OCI-LY7 (cell line): Measurements from ENCODE around the gene RPP25. TPM values are rescaled to one million over a fixed set of nuclear protein-coding genes. Genes with fewer than 3 reads are reported as not detected.

ENCODE experiments used
- BruUV-seq: library from RNA; stranded (reverse); fragments of 400-500 nt; replicated peaks from 2 replicates; lab custom pipeline; 2021; lab: Mats Ljungman, UMichigan
- CTCF ChIA-PET: fragments of 300-600 bp; sonication (Branson Sonifier 250); formaldehyde crosslinking; loops from one replicate; lab custom pipeline; 2022; ENCODE audit warnings: antibody characterized with exemption; ENCODE audit not compliant: unreplicated experiment; lab: Charles Lee
- POLR2A ChIA-PET: fragments of 300-600 bp; sonication (Branson Sonifier 250); formaldehyde crosslinking; loops from one replicate; lab custom pipeline; 2022; ENCODE audit warnings: antibody characterized with exemption; lab: Charles Lee
- DNase-seq: peaks from one replicate; pipeline ENCODE4 v3.0.0-alpha.2; 2015; ENCODE audit warnings: low spot score
- H2AFZ ChIP-seq: fragments of 200-600 bp; sonication (generic), shearing (Covaris generic); 2 replicates; pipeline ENCODE4 v1.6.1; 2014; ENCODE audit warnings: mild to moderate bottlenecking, antibody characterized with exemption, low read length, moderate library complexity
- H3K27ac ChIP-seq: fragments of 200-600 bp; sonication (generic); 2 replicates; pipeline ENCODE4 v1.5.1; 2014; ENCODE audit warnings: mixed run types, low read depth, mild to moderate bottlenecking, moderate library complexity, low read length, inconsistent platforms; ENCODE audit not compliant: poor library complexity, severe bottlenecking
- H3K36me3 ChIP-seq: fragments of 200-600 bp; sonication (generic); 2 replicates; pipeline ENCODE4 v1.6.1; 2014; ENCODE audit warnings: mild to moderate bottlenecking, antibody characterized with exemption, low read length, moderate library complexity, mixed read lengths; ENCODE audit not compliant: insufficient read depth
- H3K4me1 ChIP-seq: fragments of 200-600 bp; sonication (generic); 2 replicates; pipeline ENCODE4 v1.5.1; 2014; ENCODE audit warnings: mild to moderate bottlenecking, low read length; ENCODE audit not compliant: insufficient read depth, poor library complexity, severe bottlenecking
- H3K4me2 ChIP-seq: fragments of 200-600 bp; sonication (generic); 2 replicates; pipeline ENCODE4 v1.6.1; 2014; ENCODE audit warnings: mild to moderate bottlenecking, low read length
- H3K4me3 ChIP-seq: fragments of 200-600 bp; sonication (generic); 2 replicates; pipeline ENCODE4 v1.5.1; 2014; ENCODE audit warnings: mild to moderate bottlenecking, low read depth, low read length; ENCODE audit not compliant: poor library complexity, severe bottlenecking
- H3K79me2 ChIP-seq: fragments of 200-600 bp; sonication (generic); 2 replicates; pipeline ENCODE4 v1.6.1; 2016; ENCODE audit warnings: low read depth, mild to moderate bottlenecking, low read length, moderate library complexity, mixed read lengths; ENCODE audit not compliant: insufficient read depth
- H3K9me2 ChIP-seq: fragments of 200-600 bp; sonication (generic); 2 replicates; pipeline ENCODE4 v1.6.1; 2016; ENCODE audit warnings: mild to moderate bottlenecking, low read length, mixed read lengths; ENCODE audit not compliant: insufficient read depth
- H3K9me3 ChIP-seq: fragments of 200-600 bp; sonication (generic); 2 replicates; pipeline ENCODE4 v1.6.1; 2014; ENCODE audit warnings: mild to moderate bottlenecking, mixed run types, low read length, mixed read lengths
- H4K20me1 ChIP-seq: fragments of 200-600 bp; sonication (generic); 2 replicates; pipeline ENCODE4 v1.6.1; 2014; ENCODE audit warnings: mild to moderate bottlenecking, antibody characterized with exemption, low read length, moderate library complexity, mixed read lengths; ENCODE audit not compliant: insufficient read depth
- EZH2phosphoT487 ChIP-seq: fragments of 200-600 bp; sonication (generic); IDR thresholded peaks from 2 replicates; pipeline ENCODE4 v1.6.1; 2018; ENCODE audit warnings: low read depth, borderline replicate concordance, mild to moderate bottlenecking, mixed run types, antibody characterized with exemption, low read length, moderate library complexity, mixed read lengths
- intact Hi-C: fragments of 100-400 bp; cut with micrococcal nuclease; formaldehyde crosslinking; loops from one replicate; pipeline ENCODE4 v1.10.0; 2022; ENCODE audit not compliant: unreplicated experiment
- total RNA-seq, 2 experiments: library from RNA; depleted of rRNA in 1 of 2; stranded (reverse); fragments of >200 nt in 1 of 2; shearing (Covaris generic) in 1 of 2; gene quantifications; 2 replicates each; pipeline ENCODE4 v1.2.3, GENCODE V29; 2014 to 2022
- TF ChIP-seq, protein P1 (sequence below): fragments of 200-600 bp; sonication (generic); conservative IDR thresholded peaks from 2 replicates; pipeline ENCODE4 v1.5.1; 2014; ENCODE audit warnings: mild to moderate bottlenecking, antibody characterized with exemption, low read length, moderate library complexity, mixed read lengths

Gene RPP25
- total RNA-seq, 2 experiments from 2014 or later = 1.8 to 3.0 TPM

DNA sequence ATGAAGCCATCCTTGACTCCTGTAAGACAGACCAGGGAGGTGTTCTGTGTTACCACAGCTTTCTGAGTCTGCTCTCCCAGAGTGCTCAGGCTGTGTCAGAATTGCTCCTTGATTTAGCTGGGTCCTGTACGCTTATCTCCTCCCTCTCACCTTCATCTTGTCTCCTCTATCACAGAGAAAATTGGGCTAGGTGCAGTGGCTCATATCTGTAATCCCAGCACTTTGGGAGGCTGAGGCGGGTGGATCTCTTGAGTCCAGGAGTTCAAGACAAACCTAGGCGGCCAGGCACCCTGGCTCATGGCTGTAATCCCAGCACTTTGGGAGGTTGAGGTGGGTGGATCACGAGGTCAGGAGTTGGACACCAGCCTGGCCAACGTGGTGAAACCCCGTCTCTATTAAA lies 44.7 kb upstream of the RPP25 start:
- no peaks in the 10 kb centered on the region for H3K9me3 ChIP-seq
- no peak overlapping the region for H3K4me3 ChIP-seq
- no TSS peak for BruUV-seq
- no peak for TF ChIP-seq EZH2phosphoT487
- TF ChIP-seq, protein P1, sequence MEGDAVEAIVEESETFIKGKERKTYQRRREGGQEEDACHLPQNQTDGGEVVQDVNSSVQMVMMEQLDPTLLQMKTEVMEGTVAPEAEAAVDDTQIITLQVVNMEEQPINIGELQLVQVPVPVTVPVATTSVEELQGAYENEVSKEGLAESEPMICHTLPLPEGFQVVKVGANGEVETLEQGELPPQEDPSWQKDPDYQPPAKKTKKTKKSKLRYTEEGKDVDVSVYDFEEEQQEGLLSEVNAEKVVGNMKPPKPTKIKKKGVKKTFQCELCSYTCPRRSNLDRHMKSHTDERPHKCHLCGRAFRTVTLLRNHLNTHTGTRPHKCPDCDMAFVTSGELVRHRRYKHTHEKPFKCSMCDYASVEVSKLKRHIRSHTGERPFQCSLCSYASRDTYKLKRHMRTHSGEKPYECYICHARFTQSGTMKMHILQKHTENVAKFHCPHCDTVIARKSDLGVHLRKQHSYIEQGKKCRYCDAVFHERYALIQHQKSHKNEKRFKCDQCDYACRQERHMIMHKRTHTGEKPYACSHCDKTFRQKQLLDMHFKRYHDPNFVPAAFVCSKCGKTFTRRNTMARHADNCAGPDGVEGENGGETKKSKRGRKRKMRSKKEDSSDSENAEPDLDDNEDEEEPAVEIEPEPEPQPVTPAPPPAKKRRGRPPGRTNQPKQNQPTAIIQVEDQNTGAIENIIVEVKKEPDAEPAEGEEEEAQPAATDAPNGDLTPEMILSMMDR = no peak
- no peaks in the 10 kb centered on the region for H4K20me1 ChIP-seq
- H3K27ac ChIP-seq = no peak overlapping the region
- peaks cover 32% of the 10 kb centered on the region for H3K4me1 ChIP-seq
- no peak overlapping the region for H3K4me2 ChIP-seq
- no peak for DNase-seq
- CTCF ChIA-PET = no interaction called here
- intact Hi-C loops = no loop called here
- H3K79me2 ChIP-seq = no peaks in the 10 kb centered on the region; the same call in 1 of the 2 replicates
- H3K9me2 ChIP-seq = no peaks in the 10 kb centered on the region
- H2AFZ ChIP-seq = no peak overlapping the region
- peaks cover 5% of the 10 kb centered on the region; the same call in 1 of the 2 replicates for H3K36me3 ChIP-seq
- POLR2A ChIA-PET = interaction anchor here (0.6 to 1.3 kb wide), 4 partner anchors 9 to 1360 kb away, joined by 3 to 5 read pairs (median 4); no protein-coding TSS in a partner anchor

DNA sequence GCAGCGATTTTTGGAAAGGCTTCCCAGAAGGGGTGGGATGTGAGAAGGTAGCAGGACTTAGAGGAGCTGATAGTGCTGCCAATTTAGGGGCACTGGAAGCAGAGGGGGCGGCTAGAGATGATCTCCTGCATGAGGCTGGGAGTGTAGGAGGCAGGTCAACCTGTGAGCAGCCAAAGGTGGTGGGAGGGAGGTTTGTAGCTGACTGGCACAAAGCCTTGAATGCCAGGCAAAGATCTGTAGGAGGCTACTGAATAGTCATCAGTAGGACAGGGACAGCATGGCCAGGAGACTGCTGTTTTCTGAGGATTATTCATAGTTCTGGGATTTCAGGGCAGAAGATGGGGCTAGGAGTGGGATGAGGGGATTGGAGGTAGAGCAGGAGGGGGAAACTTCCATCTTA lies 41.0 kb upstream of the RPP25 start:
- H3K9me2 ChIP-seq = no peaks in the 10 kb centered on the region
- DNase-seq = no peak
- H3K4me3 ChIP-seq = no peak overlapping the region
- H3K79me2 ChIP-seq = no peaks in the 10 kb centered on the region; the same call in 1 of the 2 replicates
- H3K9me3 ChIP-seq = no peaks in the 10 kb centered on the region
- H3K4me2 ChIP-seq = peak overlapping the region; percentile 91
- ChIA-PET CTCF (no interaction called here), POLR2A (no interaction called here)
- no peak overlapping the region for H3K27ac ChIP-seq
- TF ChIP-seq, protein P1 = no peak
- no peak for TF ChIP-seq EZH2phosphoT487
- BruUV-seq = no TSS peak
- intact Hi-C loops = no loop called here
- H4K20me1 ChIP-seq = no peaks in the 10 kb centered on the region
- H3K4me1 ChIP-seq = peaks cover 30% of the 10 kb centered on the region
- no peak overlapping the region for H2AFZ ChIP-seq
- H3K36me3 ChIP-seq = no peaks in the 10 kb centered on the region

GRCh38 chr15:74997141-74997540 lies 40.6 kb upstream of the RPP25 start:
- H3K36me3 ChIP-seq = no peaks in the 10 kb centered on the region
- no peak for TF ChIP-seq EZH2phosphoT487
- TF ChIP-seq, protein P1 = no peak
- intact Hi-C loops = no loop called here
- H3K9me3 ChIP-seq = no peaks in the 10 kb centered on the region
- peak overlapping the region; percentile 91 for H3K4me2 ChIP-seq
- no peak overlapping the region for H3K4me3 ChIP-seq
- ChIA-PET CTCF (no interaction called here), POLR2A (no interaction called here)
- H3K4me1 ChIP-seq = peaks cover 26% of the 10 kb centered on the region
- no peak overlapping the region for H3K27ac ChIP-seq
- no peaks in the 10 kb centered on the region for H4K20me1 ChIP-seq
- no peaks in the 10 kb centered on the region; the same call in 1 of the 2 replicates for H3K79me2 ChIP-seq
- no peaks in the 10 kb centered on the region for H3K9me2 ChIP-seq
- BruUV-seq = no TSS peak
- H2AFZ ChIP-seq = no peak overlapping the region
- no peak for DNase-seq
